H9 (cell line): Measurements from ENCODE around the gene CADM4. TPM values are rescaled to one million over a fixed set of nuclear protein-coding genes. Genes with fewer than 3 reads are reported as not detected.

Experiments used
- DNase-seq: peaks from one replicate; pipeline ENCODE4 v3.0.0-alpha.2; 2017
- H2AFZ ChIP-seq: one replicate; pipeline ENCODE4 v1.6.1; 2013; ENCODE audit warnings: mild to moderate bottlenecking, low read length, control low read depth, moderate library complexity
- H2AK5ac ChIP-seq: 2 replicates; pipeline ENCODE4 v1.6.1; 2013; ENCODE audit warnings: low read length, control low read depth, mixed read lengths; ENCODE audit not compliant: insufficient read length
- H2BK120ac ChIP-seq: one replicate; pipeline ENCODE4 v1.6.1; 2013; ENCODE audit warnings: low read depth, mild to moderate bottlenecking, low read length, control low read depth, inconsistent platforms; ENCODE audit not compliant: poor library complexity, severe bottlenecking
- H2BK12ac ChIP-seq: 2 replicates; pipeline ENCODE4 v1.6.1; 2013; ENCODE audit warnings: low read length, control low read depth, mixed read lengths, low read depth; ENCODE audit not compliant: insufficient read length
- H2BK15ac ChIP-seq: 2 replicates; pipeline ENCODE4 v1.6.1; 2013; ENCODE audit warnings: low read depth, low read length, control low read depth
- H2BK20ac ChIP-seq: one replicate; pipeline ENCODE4 v1.6.1; 2013; ENCODE audit warnings: low read depth, mild to moderate bottlenecking, low read length, control low read depth, inconsistent platforms; ENCODE audit not compliant: poor library complexity, severe bottlenecking
- H2BK5ac ChIP-seq: 2 replicates; pipeline ENCODE4 v1.6.1; 2013; ENCODE audit warnings: low read length, control low read depth, mixed read lengths; ENCODE audit not compliant: insufficient read length
- H3K14ac ChIP-seq: 2 replicates; pipeline ENCODE4 v1.6.1; 2013; ENCODE audit warnings: low read length, control low read depth; ENCODE audit not compliant: insufficient read depth
- H3K18ac ChIP-seq: 2 replicates; pipeline ENCODE4 v1.6.1; 2013; ENCODE audit warnings: low read depth, mild to moderate bottlenecking, mixed read lengths, low read length, control low read depth; ENCODE audit not compliant: insufficient read length
- H3K23ac ChIP-seq: 2 replicates; pipeline ENCODE4 v1.6.1; 2013; ENCODE audit warnings: low read length, control low read depth, mixed read lengths, low read depth; ENCODE audit not compliant: insufficient read length
- H3K23me2 ChIP-seq: 2 replicates; pipeline ENCODE4 v1.6.1; 2013; ENCODE audit warnings: low read depth, mild to moderate bottlenecking, mixed read lengths, low read length, control low read depth; ENCODE audit not compliant: insufficient read length, poor library complexity, severe bottlenecking
- H3K27ac ChIP-seq: 2 replicates; pipeline ENCODE4 v1.5.1; 2013; ENCODE audit warnings: low read length, control low read depth, mixed read lengths, low read depth; ENCODE audit not compliant: insufficient read length
- H3K27me3 ChIP-seq: 2 replicates; pipeline ENCODE4 v1.6.1; 2013; ENCODE audit warnings: low read length, control low read depth, inconsistent platforms; ENCODE audit not compliant: insufficient read depth
- H3K4ac ChIP-seq: 2 replicates; pipeline ENCODE4 v1.6.1; 2013; ENCODE audit warnings: low read depth, mild to moderate bottlenecking, control low read depth, inconsistent platforms, low read length, moderate library complexity
- H3K4me1 ChIP-seq: 2 replicates; pipeline ENCODE4 v1.6.1; 2013; ENCODE audit warnings: low read length, control low read depth, inconsistent platforms; ENCODE audit not compliant: insufficient read depth
- H3K4me2 ChIP-seq: 2 replicates; pipeline ENCODE4 v1.6.1; 2013; ENCODE audit warnings: low read length, control low read depth, mixed read lengths; ENCODE audit not compliant: insufficient read length, insufficient read depth
- H3K56ac ChIP-seq: 2 replicates; pipeline ENCODE4 v1.6.1; 2013; ENCODE audit warnings: low read depth, mild to moderate bottlenecking, mixed read lengths, low read length, control low read depth; ENCODE audit not compliant: insufficient read length
- H3K79me1 ChIP-seq: 2 replicates; pipeline ENCODE4 v1.6.1; 2013; ENCODE audit warnings: low read depth, mild to moderate bottlenecking, moderate library complexity, low read length, control low read depth, inconsistent platforms; ENCODE audit not compliant: insufficient read depth, poor library complexity, severe bottlenecking
- H3K79me2 ChIP-seq: 2 replicates; pipeline ENCODE4 v1.6.1; 2013; ENCODE audit warnings: low read length, control low read depth, inconsistent platforms; ENCODE audit not compliant: insufficient read depth
- H3K9ac ChIP-seq: 2 replicates; pipeline ENCODE4 v1.6.1; 2013; ENCODE audit warnings: low read length, control low read depth, mixed read lengths; ENCODE audit not compliant: insufficient read length; ENCODE audit errors: extremely low read depth
- H3K9me3 ChIP-seq: one replicate; pipeline ENCODE4 v1.6.1; 2013; ENCODE audit warnings: low read depth, low read length, inconsistent platforms; ENCODE audit not compliant: control insufficient read depth
- H3T11ph ChIP-seq: one replicate; pipeline ENCODE4 v1.6.1; 2013; ENCODE audit warnings: mild to moderate bottlenecking, low read length, control low read depth, inconsistent platforms
- H4K20me1 ChIP-seq: one replicate; pipeline ENCODE4 v1.6.1; 2013; ENCODE audit not compliant: control insufficient read depth, insufficient read length, insufficient read depth
- H4K5ac ChIP-seq: 2 replicates; pipeline ENCODE4 v1.6.1; 2013; ENCODE audit warnings: low read depth, mild to moderate bottlenecking, mixed read lengths, low read length, control low read depth; ENCODE audit not compliant: insufficient read length
- H4K8ac ChIP-seq: replicated peaks from 2 replicates; pipeline ENCODE4 v1.6.1; 2013; ENCODE audit warnings: low read length, control low read depth, mixed read lengths, low read depth; ENCODE audit not compliant: insufficient read length
- H4K91ac ChIP-seq: 2 replicates; pipeline ENCODE4 v1.6.1; 2013; ENCODE audit warnings: low read depth, mild to moderate bottlenecking, moderate library complexity, mixed read lengths, low read length, control low read depth; ENCODE audit not compliant: insufficient read length
- H3K27ac Mint-ChIP-seq, 3 experiments: 2 replicates in 2 of 3; 3 replicates in 1 of 3; pipeline ENCODE4 v1.8.0; 2020 to 2021; ENCODE audit warnings: mixed read lengths in 3 of 3, mild to moderate bottlenecking in 1 of 3, moderate library complexity in 1 of 3
- H3K27me3 Mint-ChIP-seq: 2 replicates; pipeline ENCODE4 v1.8.0; 2021; ENCODE audit warnings: low read depth, mild to moderate bottlenecking, moderate library complexity, mixed read lengths
- H3K36me3 Mint-ChIP-seq, 3 experiments: 2 replicates in 2 of 3; 3 replicates in 1 of 3; pipeline ENCODE4 v1.8.0; 2020 to 2021; ENCODE audit warnings: low read depth in 3 of 3, mixed read lengths in 3 of 3; ENCODE audit not compliant: insufficient read depth in 1 of 3
- H3K4me1 Mint-ChIP-seq, 2 experiments: 2 replicates each; pipeline ENCODE4 v1.8.0; 2020; ENCODE audit warnings: mixed read lengths in 2 of 2
- H3K4me3 Mint-ChIP-seq, 2 experiments: 2 replicates in 1 of 2; 3 replicates in 1 of 2; pipeline ENCODE4 v1.8.0; 2020 to 2021; ENCODE audit warnings: mild to moderate bottlenecking in 2 of 2, mixed read lengths in 2 of 2, moderate library complexity in 1 of 2
- H3K9me3 Mint-ChIP-seq, 2 experiments: 2 replicates in 1 of 2; 3 replicates in 1 of 2; pipeline ENCODE4 v1.8.0; 2020; ENCODE audit warnings: mild to moderate bottlenecking in 2 of 2, mixed read lengths in 2 of 2, moderate library complexity in 1 of 2
- WGBS: extraction: QIAGEN DNeasy Blood & Tissue Kit; methylation state at CpG from one replicate; pipeline ENCODE4 v1.1.7; 2013; ENCODE audit warnings: missing lambda C conversion rate, low lambda C conversion rate, mixed read lengths; ENCODE audit not compliant: insufficient read length; ENCODE audit errors: extremely low coverage; 5-methylcytosine and 5-hydroxymethylcytosine counted together
- total RNA-seq: library from RNA; stranded (reverse); gene quantifications from 2 replicates; pipeline ENCODE4 v1.2.1, GENCODE V29; 2021
- TF ChIP-seq, protein P1 (sequence below): fragments of 200-600 bp; sonication (generic); conservative IDR thresholded peaks from 3 replicates; pipeline ENCODE4 v1.8.0; 2021; ENCODE audit warnings: antibody characterized with exemption, mild to moderate bottlenecking

Gene CADM4
- total RNA-seq, 1 experiment from 2014 or later = 10.2 TPM

DNA sequence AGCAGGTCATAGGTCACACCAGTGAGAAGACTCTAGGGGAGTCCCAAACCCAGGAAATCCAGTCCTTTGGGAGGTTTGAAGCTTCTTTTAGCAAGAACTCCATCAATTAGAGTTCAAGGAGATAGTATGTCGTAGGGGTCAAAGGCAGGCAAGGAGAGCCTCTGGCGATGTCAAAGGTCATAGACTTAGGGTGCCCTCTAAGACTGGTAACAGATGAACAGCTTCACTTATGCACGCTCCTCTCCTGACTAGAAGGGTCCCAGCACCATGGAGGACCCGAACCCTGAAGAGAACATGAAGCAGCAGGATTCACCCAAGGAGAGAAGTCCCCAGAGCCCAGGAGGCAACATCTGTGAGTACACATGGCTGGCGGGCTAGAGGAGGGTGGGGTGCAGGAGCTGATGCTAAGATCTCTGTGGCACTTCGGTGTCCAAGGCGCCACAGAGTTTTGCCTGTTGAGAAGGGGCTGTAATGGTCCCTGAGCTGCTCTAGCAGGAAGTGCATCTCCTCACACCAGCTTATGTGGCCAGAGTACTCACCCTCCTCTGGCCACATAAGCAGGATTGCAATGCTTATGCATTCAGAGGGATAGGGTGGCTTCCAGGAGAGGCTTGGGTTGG is 42.7 kb downstream of the CADM4 start:
- no peak overlapping the region for H2AK5ac ChIP-seq
- H2BK12ac ChIP-seq = no peak overlapping the region
- H3K9ac ChIP-seq = peak overlapping the region; percentile 84
- no peak overlapping the region for H3T11ph ChIP-seq
- H3K27ac ChIP-seq = no peak overlapping the region
- H3K9me3 ChIP-seq = no peaks in the 10 kb centered on the region
- no peaks in the 10 kb centered on the region; a peak in 1 of 5 replicates for H3K9me3 Mint-ChIP-seq
- H2BK5ac ChIP-seq = no peak overlapping the region
- H3K23me2 ChIP-seq = peaks cover 20% of the 10 kb centered on the region
- H2BK120ac ChIP-seq = no peak overlapping the region
- H2BK20ac ChIP-seq = no peak overlapping the region
- H3K18ac ChIP-seq = no peak overlapping the region
- no peaks in the 10 kb centered on the region for H3K27me3 Mint-ChIP-seq
- no peak overlapping the region for H3K56ac ChIP-seq
- H3K27me3 ChIP-seq = no peaks in the 10 kb centered on the region
- H3K79me1 ChIP-seq = no peaks in the 10 kb centered on the region
- no peak overlapping the region for H4K91ac ChIP-seq
- peak overlapping the region; percentile 98 for H3K4me2 ChIP-seq
- H3K4ac ChIP-seq = no peak overlapping the region
- H3K27ac Mint-ChIP-seq = peak overlapping the region; percentile 96 to 99 (median 99)
- no peak overlapping the region for H3K23ac ChIP-seq
- peak overlapping the region; percentile 92 to 95 for H3K4me3 Mint-ChIP-seq
- H2BK15ac ChIP-seq = no peak overlapping the region
- H3K79me2 ChIP-seq = peaks cover 4% of the 10 kb centered on the region; the same call in 1 of the 2 replicates
- H3K14ac ChIP-seq = 0 out of 2 replicates have a peak overlapping the region, but pooled peaks have one; percentile 26
- DNase-seq = no peak
- no CpG with 5 or more reads among the region's 7 CpGs for WGBS
- H3K4me1 Mint-ChIP-seq = peaks cover 18 to 25% of the 10 kb centered on the region in 2 experiments
- no peaks in the 10 kb centered on the region for H4K20me1 ChIP-seq
- 0 out of 2 replicates have a peak, but pooled peaks cover 3% of the 10 kb centered on the region for H3K4me1 ChIP-seq
- H4K8ac ChIP-seq = no peak overlapping the region
- peak overlapping the region; percentile 41 for H4K5ac ChIP-seq
- TF ChIP-seq, protein P1, sequence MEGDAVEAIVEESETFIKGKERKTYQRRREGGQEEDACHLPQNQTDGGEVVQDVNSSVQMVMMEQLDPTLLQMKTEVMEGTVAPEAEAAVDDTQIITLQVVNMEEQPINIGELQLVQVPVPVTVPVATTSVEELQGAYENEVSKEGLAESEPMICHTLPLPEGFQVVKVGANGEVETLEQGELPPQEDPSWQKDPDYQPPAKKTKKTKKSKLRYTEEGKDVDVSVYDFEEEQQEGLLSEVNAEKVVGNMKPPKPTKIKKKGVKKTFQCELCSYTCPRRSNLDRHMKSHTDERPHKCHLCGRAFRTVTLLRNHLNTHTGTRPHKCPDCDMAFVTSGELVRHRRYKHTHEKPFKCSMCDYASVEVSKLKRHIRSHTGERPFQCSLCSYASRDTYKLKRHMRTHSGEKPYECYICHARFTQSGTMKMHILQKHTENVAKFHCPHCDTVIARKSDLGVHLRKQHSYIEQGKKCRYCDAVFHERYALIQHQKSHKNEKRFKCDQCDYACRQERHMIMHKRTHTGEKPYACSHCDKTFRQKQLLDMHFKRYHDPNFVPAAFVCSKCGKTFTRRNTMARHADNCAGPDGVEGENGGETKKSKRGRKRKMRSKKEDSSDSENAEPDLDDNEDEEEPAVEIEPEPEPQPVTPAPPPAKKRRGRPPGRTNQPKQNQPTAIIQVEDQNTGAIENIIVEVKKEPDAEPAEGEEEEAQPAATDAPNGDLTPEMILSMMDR = no peak
- no peak overlapping the region for H2AFZ ChIP-seq
- H3K36me3 Mint-ChIP-seq = peaks cover 13 to 43% (median 32%) of the 10 kb centered on the region in 3 experiments
